RPMI8226 (cell line): ENCODE measurements around the gene RNF8.
"Not testable (repeated sequence)": the region's sequence is repeated elsewhere in the genome, so short reads cannot be mapped to it uniquely, and the experiment has no call there.

Experiments
- DNase-seq: peaks from one replicate; pipeline ENCODE4 v3.0.0-alpha.2; 2015

The RNF8 gene

GRCh38 chr6:37353761-37354525 lies at the start of gene RNF8:
RNF8 (plus strand) TSS chr6:37353983; CDS start chr6:37354165, 182 bp downstream.
- peak; percentile 89 for DNase-seq

GRCh38 chr6:37304766-37305165 lies 49.0 kb upstream of the RNF8 start:
- DNase-seq, result no peak

- DNase-seq, result no peak
Measured at GRCh38 chr6:37305841-37306425, 47.9 kb upstream of the RNF8 start.

- DNase-seq, result no peak
Measured at GRCh38 chr6:37306624-37307222, 47.1 kb upstream of the RNF8 start.

GRCh38 chr6:37307484-37307883 lies 46.3 kb upstream of the RNF8 start:
- not testable (repeated sequence) for DNase-seq

GRCh38 chr6:37308069-37308815 lies 45.5 kb upstream of the RNF8 start:
- no peak for DNase-seq

GRCh38 chr6:37309046-37309445 lies 44.7 kb upstream of the RNF8 start:
- no peak for DNase-seq

- no peak for DNase-seq
Measured at GRCh38 chr6:37309692-37310091, 44.1 kb upstream of the RNF8 start.

- no peak for DNase-seq
Measured at GRCh38 chr6:37310966-37311365, 42.8 kb upstream of the RNF8 start.

GRCh38 chr6:37311741-37312473 lies 41.9 kb upstream of the RNF8 start:
- DNase-seq, result no peak

GRCh38 chr6:37313723-37314486 lies 39.9 kb upstream of the RNF8 start:
- DNase-seq, result no peak

- DNase-seq, result peak; percentile 17
Measured at GRCh38 chr6:37314487-37315156, 39.2 kb upstream of the RNF8 start.

GRCh38 chr6:37315157-37315515 lies 38.6 kb upstream of the RNF8 start:
- no peak for DNase-seq

- no peak for DNase-seq
Measured at GRCh38 chr6:37316071-37316470, 37.7 kb upstream of the RNF8 start.

- DNase-seq, result no peak
Measured at GRCh38 chr6:37317312-37318038, 36.3 kb upstream of the RNF8 start.

GRCh38 chr6:37319156-37319555 lies 34.6 kb upstream of the RNF8 start:
- no peak for DNase-seq

- no peak for DNase-seq
Measured at GRCh38 chr6:37319856-37320480, 33.8 kb upstream of the RNF8 start.

- DNase-seq, result no peak
Measured at GRCh38 chr6:37320646-37321045, 33.1 kb upstream of the RNF8 start.

- no peak for DNase-seq
Measured at GRCh38 chr6:37321101-37321500, 32.7 kb upstream of the RNF8 start.
